Ammon's horn (tissue), 1 donor: Measurements from ENCODE around the gene CFAP221.

ENCODE experiments used
- DNase-seq: peaks from one replicate; pipeline ENCODE4 v3.0.0-alpha.2; 2016; ENCODE audit warnings: low spot score

CFAP221 gene

GRCh38 chr2:119544075-119544938 lies at the start of gene CFAP221:
Gene CFAP221, plus strand, starts transcription at chr2:119544449. Its CDS starts 1,683 bp downstream, at chr2:119546132.
- peak; percentile 79 for DNase-seq

GRCh38 chr2:119495948-119496347 lies 48.3 kb upstream of the CFAP221 start:
- no peak for DNase-seq

GRCh38 chr2:119496682-119497081 lies 47.6 kb upstream of the CFAP221 start:
- no peak for DNase-seq

GRCh38 chr2:119508756-119509155 lies 35.5 kb upstream of the CFAP221 start:
- DNase-seq = no peak

GRCh38 chr2:119511989-119512388 lies 32.3 kb upstream of the CFAP221 start:
- no peak for DNase-seq

GRCh38 chr2:119512946-119513345 lies 31.3 kb upstream of the CFAP221 start:
- DNase-seq = no peak

- DNase-seq = no peak
These were observed 30.4 kb upstream of the CFAP221 start for GRCh38 chr2:119513832-119514231.

GRCh38 chr2:119516121-119516520 lies 28.1 kb upstream of the CFAP221 start:
- DNase-seq = no peak

GRCh38 chr2:119517433-119517832 lies 26.8 kb upstream of the CFAP221 start:
- DNase-seq = peak; percentile 22

- DNase-seq = no peak
These were observed 25.7 kb upstream of the CFAP221 start for GRCh38 chr2:119518401-119519056.

GRCh38 chr2:119519057-119519408 lies 25.2 kb upstream of the CFAP221 start:
- no peak for DNase-seq

GRCh38 chr2:119520696-119521432 lies 23.4 kb upstream of the CFAP221 start:
- DNase-seq = no peak

- no peak for DNase-seq
These were observed 22.7 kb upstream of the CFAP221 start for GRCh38 chr2:119521433-119522050.

- DNase-seq = no peak
These were observed 21.6 kb upstream of the CFAP221 start for GRCh38 chr2:119522671-119523070.

GRCh38 chr2:119523383-119523951 lies 20.8 kb upstream of the CFAP221 start:
- no peak for DNase-seq

- no peak for DNase-seq
These were observed 20.1 kb upstream of the CFAP221 start, which contains the start of gene SCTR for GRCh38 chr2:119523952-119524694. Gene SCTR, minus strand, starts transcription at chr2:119524483. Its CDS starts 257 bp downstream, at chr2:119524226.

- DNase-seq = no peak
These were observed 18.6 kb upstream of the CFAP221 start for GRCh38 chr2:119525614-119526013.

GRCh38 chr2:119527999-119528398 lies 16.2 kb upstream of the CFAP221 start:
- no peak for DNase-seq

GRCh38 chr2:119531292-119531691 lies 13.0 kb upstream of the CFAP221 start:
- DNase-seq = no peak

- DNase-seq = no peak
These were observed 10.7 kb upstream of the CFAP221 start for GRCh38 chr2:119533560-119533959.

GRCh38 chr2:119536211-119536610 lies 8.0 kb upstream of the CFAP221 start:
- no peak for DNase-seq
